ENCODE results near the gene TOX2. TPM values are rescaled to one million over a fixed set of nuclear protein-coding genes. Genes with fewer than 3 reads are reported as not detected.

Gene TOX2
- total RNA-seq, 1 experiment from 2014 or later = 1.7 TPM

- Mint-ChIP-seq H3K27me3 (ENCODE audit: low read depth) (no peaks in the 10 kb centered on the region; the same call in 1 of the 2 replicates), H3K27ac (peak overlapping the region in 2 of 3 experiments; percentile 17 to 50; a peak in 2 of 7 replicates), H3K9me3 (no peaks in the 10 kb centered on the region), H3K36me3 (ENCODE audit: insufficient read depth in 1 of 3, low read depth in 3 of 3) (no peaks in the 10 kb centered on the region), H3K4me3 (no peak overlapping the region), H3K4me1 (peaks cover 0 to 10% of the 10 kb centered on the region in 2 experiments; a peak in 2 of 4 replicates)
- Histone ChIP-seq H2BK15ac (ENCODE audit: low read depth, low read length) (no peak overlapping the region), H3K9ac (ENCODE audit: extremely low read depth, insufficient read length, low read length) (no peak overlapping the region), H3K79me2 (ENCODE audit: insufficient read depth, low read length) (no peaks in the 10 kb centered on the region), H3K4me2 (ENCODE audit: insufficient read depth, insufficient read length, low read length) (no peak overlapping the region), H4K5ac (ENCODE audit: insufficient read length, low read depth, low read length) (no peak overlapping the region), H4K20me1 (ENCODE audit: control insufficient read depth, insufficient read depth, insufficient read length) (no peaks in the 10 kb centered on the region), H3K18ac (ENCODE audit: insufficient read length, low read depth, low read length) (no peak overlapping the region), H3K4me1 (ENCODE audit: insufficient read depth, low read length) (no peaks in the 10 kb centered on the region), H4K8ac (replicated peaks; ENCODE audit: insufficient read length, low read depth, low read length) (no peak overlapping the region), H2BK12ac (ENCODE audit: insufficient read length, low read depth, low read length) (no peak overlapping the region), H3K56ac (ENCODE audit: insufficient read length, low read depth, low read length) (no peak overlapping the region), H3K23me2 (ENCODE audit: insufficient read length, low read depth, low read length, poor library complexity, severe bottlenecking) (no peaks in the 10 kb centered on the region), H2BK5ac (ENCODE audit: insufficient read length, low read length) (no peak overlapping the region), H2BK20ac (ENCODE audit: low read depth, low read length, poor library complexity, severe bottlenecking) (no peak overlapping the region), H2AK5ac (ENCODE audit: insufficient read length, low read length) (no peak overlapping the region), H3T11ph (ENCODE audit: low read length) (no peak overlapping the region), H3K14ac (ENCODE audit: insufficient read depth, low read length) (no peak overlapping the region), H3K23ac (ENCODE audit: insufficient read length, low read depth, low read length) (no peak overlapping the region), H4K91ac (ENCODE audit: insufficient read length, low read depth, low read length) (no peak overlapping the region), H3K9me3 (ENCODE audit: control insufficient read depth, low read depth, low read length) (no peaks in the 10 kb centered on the region), H2AFZ (ENCODE audit: low read length) (no peak overlapping the region), H3K27me3 (ENCODE audit: insufficient read depth, low read length) (no peaks in the 10 kb centered on the region), H3K79me1 (ENCODE audit: insufficient read depth, low read depth, low read length, poor library complexity, severe bottlenecking) (no peaks in the 10 kb centered on the region), H2BK120ac (ENCODE audit: low read depth, low read length, poor library complexity, severe bottlenecking) (no peak overlapping the region), H3K4ac (ENCODE audit: low read depth, low read length) (no peak overlapping the region), H3K27ac (ENCODE audit: insufficient read length, low read depth, low read length) (no peak overlapping the region)
- DNase-seq = no peak
- no peak for TF ChIP-seq CTCF (conservative IDR thresholded peaks at IDR 0.05)
- WGBS (ENCODE audit: extremely low coverage, insufficient read length, low lambda C conversion rate) = no CpG with 5 or more reads among the region's 2 CpGs
Observed at GRCh38 chr20:43982016-43982415, 67.4 kb downstream of the TOX2 start.
